Measurements from ENCODE around the gene LTBR. TPM values are rescaled to one million over a fixed set of nuclear protein-coding genes. Genes with fewer than 3 reads are reported as not detected.

Gene LTBR
- total RNA-seq, 1 experiment from 2014 or later = 4.8 TPM

GRCh38 chr12:6367065-6367968, 16.6 kb upstream of the LTBR start:
- TF ChIP-seq CTCF (conservative IDR thresholded peaks at IDR 0.05) = peak; percentile 41; the same call in 2 of the 3 replicates
- no peak overlapping the region for H4K5ac ChIP-seq (ENCODE audit: insufficient read length, low read depth, low read length)
- no peak overlapping the region for H3K27ac ChIP-seq (ENCODE audit: insufficient read length, low read depth, low read length)
- no peak overlapping the region for H3K9ac ChIP-seq (ENCODE audit: extremely low read depth, insufficient read length, low read length)
- no peak overlapping the region for H2BK120ac ChIP-seq (ENCODE audit: low read depth, low read length, poor library complexity, severe bottlenecking)
- peak overlapping the region in 2 of 3 experiments; percentile 68 to 80; a peak in 2 of 7 replicates for H3K27ac Mint-ChIP-seq
- H2BK15ac ChIP-seq (ENCODE audit: low read depth, low read length) = no peak overlapping the region
- H3K79me2 ChIP-seq (ENCODE audit: insufficient read depth, low read length) = peaks cover 18% of the 10 kb centered on the region
- H3K4me2 ChIP-seq (ENCODE audit: insufficient read depth, insufficient read length, low read length) = no peak overlapping the region
- H3K14ac ChIP-seq (ENCODE audit: insufficient read depth, low read length) = no peak overlapping the region
- no peak for DNase-seq
- no CpG with 5 or more reads among the region's 11 CpGs for WGBS (ENCODE audit: extremely low coverage, insufficient read length, low lambda C conversion rate)
- no peak overlapping the region for H2BK20ac ChIP-seq (ENCODE audit: low read depth, low read length, poor library complexity, severe bottlenecking)
- no peaks in the 10 kb centered on the region for H3K27me3 ChIP-seq (ENCODE audit: insufficient read depth, low read length)
- no peaks in the 10 kb centered on the region for H3K9me3 ChIP-seq (ENCODE audit: control insufficient read depth, low read depth, low read length)
- no peak overlapping the region for H3K4ac ChIP-seq (ENCODE audit: low read depth, low read length)
- H3K56ac ChIP-seq (ENCODE audit: insufficient read length, low read depth, low read length) = no peak overlapping the region
- H3K36me3 Mint-ChIP-seq (ENCODE audit: insufficient read depth in 1 of 3, low read depth in 3 of 3) = peaks cover 16 to 59% (median 46%) of the 10 kb centered on the region in 3 experiments
- no peak overlapping the region for H2AK5ac ChIP-seq (ENCODE audit: insufficient read length, low read length)
- peaks cover 10% of the 10 kb centered on the region; the same call in 1 of the 2 replicates for H3K4me1 ChIP-seq (ENCODE audit: insufficient read depth, low read length)
- H4K20me1 ChIP-seq (ENCODE audit: control insufficient read depth, insufficient read depth, insufficient read length) = no peaks in the 10 kb centered on the region
- H3T11ph ChIP-seq (ENCODE audit: low read length) = no peak overlapping the region
- H3K23me2 ChIP-seq (ENCODE audit: insufficient read length, low read depth, low read length, poor library complexity, severe bottlenecking) = peaks cover 13% of the 10 kb centered on the region
- H3K4me1 Mint-ChIP-seq = peaks cover 42 to 43% of the 10 kb centered on the region in 2 experiments
- H3K9me3 Mint-ChIP-seq = no peaks in the 10 kb centered on the region; a peak in 1 of 5 replicates
- no peak overlapping the region for H2BK5ac ChIP-seq (ENCODE audit: insufficient read length, low read length)
- H4K8ac ChIP-seq (replicated peaks; ENCODE audit: insufficient read length, low read depth, low read length) = no peak overlapping the region
- H2AFZ ChIP-seq (ENCODE audit: low read length) = no peak overlapping the region
- H3K79me1 ChIP-seq (ENCODE audit: insufficient read depth, low read depth, low read length, poor library complexity, severe bottlenecking) = peaks cover 9% of the 10 kb centered on the region
- H3K18ac ChIP-seq (ENCODE audit: insufficient read length, low read depth, low read length) = no peak overlapping the region
- no peaks in the 10 kb centered on the region for H3K27me3 Mint-ChIP-seq (ENCODE audit: low read depth)
- H3K23ac ChIP-seq (ENCODE audit: insufficient read length, low read depth, low read length) = no peak overlapping the region
- H3K4me3 Mint-ChIP-seq = no peak overlapping the region
- no peak overlapping the region for H4K91ac ChIP-seq (ENCODE audit: insufficient read length, low read depth, low read length)
- no peak overlapping the region for H2BK12ac ChIP-seq (ENCODE audit: insufficient read length, low read depth, low read length)

All from H9 (cell line).